ENCODE results near the gene UQCR10.

UQCR10 gene

DNA sequence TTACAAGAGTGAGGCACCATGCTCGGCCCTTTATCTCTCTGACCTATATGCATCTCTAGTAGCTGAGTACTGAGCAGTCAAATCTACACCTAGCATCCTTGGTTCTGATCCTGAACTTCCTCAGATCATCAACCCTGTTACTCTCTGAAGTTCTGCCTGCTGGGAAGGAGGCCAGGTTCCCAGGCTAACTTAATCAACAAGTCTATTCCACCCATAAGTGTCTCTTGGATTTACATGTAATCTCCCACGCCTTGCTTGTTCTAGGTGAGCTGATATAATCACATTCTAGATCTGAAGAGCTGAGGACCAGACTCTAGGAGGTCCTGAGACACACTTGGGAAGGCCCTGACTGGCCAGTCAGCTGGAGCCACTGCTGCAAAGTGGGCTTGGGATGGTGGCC, 25.2 kb upstream of the UQCR10 start:
- DNase-seq: no peak
- no peak overlapping the region for H2AK5ac ChIP-seq (ENCODE audit: low read length, severe bottlenecking)
- 92% methylated on average over 2 of the region's 2 CpGs for WGBS

DNA sequence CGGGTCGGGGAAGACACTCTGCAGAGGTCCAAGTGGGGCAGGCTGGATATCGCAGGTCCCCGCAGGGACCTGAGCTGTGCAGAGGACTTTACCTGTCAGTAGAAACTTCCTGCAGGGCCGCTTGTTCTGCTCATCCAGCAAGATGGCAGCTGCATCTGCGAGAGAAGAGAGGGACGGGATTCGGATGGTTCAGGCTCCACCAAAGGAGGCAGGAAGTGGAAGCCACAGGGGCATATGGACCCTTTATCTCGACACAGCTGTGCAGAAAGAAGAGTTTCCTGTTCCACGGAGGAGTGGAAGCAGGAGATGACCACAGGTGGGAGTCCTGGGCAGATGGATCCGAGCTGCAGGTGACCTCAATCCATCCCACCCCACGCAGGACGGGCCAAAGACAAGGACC, 24.8 kb upstream of the UQCR10 start:
- Histone ChIP-seq H3K23ac (ENCODE audit: low read length in 2 of 2) (no peak overlapping the region), H4K91ac (ENCODE audit: low read length) (no peak overlapping the region), H2BK15ac (ENCODE audit: low read depth, poor library complexity, severe bottlenecking) (no peak overlapping the region), H3K18ac (ENCODE audit: low read depth in 1 of 2, low read length in 2 of 2) (no peak overlapping the region), H2AK5ac (ENCODE audit: low read length, severe bottlenecking) (no peak overlapping the region), H2AFZ (ENCODE audit: low read depth, low read length) (no peak overlapping the region), H3K4me1 (ENCODE audit: control insufficient read depth, insufficient read depth, low read depth, low read length) (peaks cover 5% of the 10 kb centered on the region), H3K27me3 (ENCODE audit: control insufficient read depth in 1 of 2, insufficient read depth in 1 of 2, low read length in 2 of 2) (no peaks in the 10 kb centered on the region), H3K79me1 (replicated peaks; ENCODE audit: low read length, poor library complexity, severe bottlenecking) (no peaks in the 10 kb centered on the region), H3K14ac (ENCODE audit: low read length in 2 of 2) (no peak overlapping the region), H3K36me3 (ENCODE audit: control insufficient read depth in 1 of 2, insufficient read depth in 2 of 2, low read depth in 1 of 2, low read length in 2 of 2) (peaks cover 46 to 69% of the 10 kb centered on the region in 2 experiments), H3K9me3 (ENCODE audit: control insufficient read depth, low read length) (no peaks in the 10 kb centered on the region), H2BK12ac (ENCODE audit: low read length in 2 of 2) (no peak overlapping the region), H2BK120ac (ENCODE audit: low read depth, low read length) (no peak overlapping the region), H3K4me2 (ENCODE audit: low read length, poor library complexity, severe bottlenecking) (no peak overlapping the region), H3K27ac (ENCODE audit: low read length, poor library complexity, severe bottlenecking) (no peak overlapping the region), H3K4ac (ENCODE audit: low read depth in 1 of 2, low read length in 2 of 2) (no peak overlapping the region), H3K4me3 (ENCODE audit: insufficient read depth in 1 of 2, low read depth in 1 of 2, low read length in 2 of 2) (no peak overlapping the region), H4K8ac (ENCODE audit: low read length) (no peak overlapping the region), H3K9ac (ENCODE audit: low read length) (no peak overlapping the region), H2BK5ac (ENCODE audit: low read depth, low read length, poor library complexity, severe bottlenecking) (no peak overlapping the region)
- no peak for DNase-seq
- 87% methylated on average over 13 of the region's 13 CpGs for WGBS

More for the DNA sequence above, 25.2 kb upstream of the UQCR10 start:
- H4K91ac ChIP-seq (ENCODE audit: low read length): no peak overlapping the region
- no peak overlapping the region for H2BK15ac ChIP-seq (ENCODE audit: low read depth, poor library complexity, severe bottlenecking)
- peaks cover 5% of the 10 kb centered on the region for H3K4me1 ChIP-seq (ENCODE audit: control insufficient read depth, insufficient read depth, low read depth, low read length)
- H3K9ac ChIP-seq (ENCODE audit: low read length): no peak overlapping the region
- no peak overlapping the region for H3K23ac ChIP-seq (ENCODE audit: low read length in 2 of 2)
- no peak overlapping the region for H2BK12ac ChIP-seq (ENCODE audit: low read length in 2 of 2)
- H3K9me3 ChIP-seq (ENCODE audit: control insufficient read depth, low read length): no peaks in the 10 kb centered on the region
- H4K8ac ChIP-seq (ENCODE audit: low read length): no peak overlapping the region
- H3K27ac ChIP-seq (ENCODE audit: low read length, poor library complexity, severe bottlenecking): no peak overlapping the region
- H2BK5ac ChIP-seq (ENCODE audit: low read depth, low read length, poor library complexity, severe bottlenecking): no peak overlapping the region
- no peaks in the 10 kb centered on the region for H3K79me1 ChIP-seq (replicated peaks; ENCODE audit: low read length, poor library complexity, severe bottlenecking)
- no peak overlapping the region for H3K4me2 ChIP-seq (ENCODE audit: low read length, poor library complexity, severe bottlenecking)
- no peak overlapping the region for H2AFZ ChIP-seq (ENCODE audit: low read depth, low read length)
- no peak overlapping the region for H3K18ac ChIP-seq (ENCODE audit: low read depth in 1 of 2, low read length in 2 of 2)
- H3K4ac ChIP-seq (ENCODE audit: low read depth in 1 of 2, low read length in 2 of 2): no peak overlapping the region
- no peak overlapping the region for H3K14ac ChIP-seq (ENCODE audit: low read length in 2 of 2)
- peaks cover 42 to 66% of the 10 kb centered on the region in 2 experiments for H3K36me3 ChIP-seq (ENCODE audit: control insufficient read depth in 1 of 2, insufficient read depth in 2 of 2, low read depth in 1 of 2, low read length in 2 of 2)
- H3K4me3 ChIP-seq (ENCODE audit: insufficient read depth in 1 of 2, low read depth in 1 of 2, low read length in 2 of 2): no peak overlapping the region
- H3K27me3 ChIP-seq (ENCODE audit: control insufficient read depth in 1 of 2, insufficient read depth in 1 of 2, low read length in 2 of 2): no peaks in the 10 kb centered on the region
- H2BK120ac ChIP-seq (ENCODE audit: low read depth, low read length): no peak overlapping the region

DNA sequence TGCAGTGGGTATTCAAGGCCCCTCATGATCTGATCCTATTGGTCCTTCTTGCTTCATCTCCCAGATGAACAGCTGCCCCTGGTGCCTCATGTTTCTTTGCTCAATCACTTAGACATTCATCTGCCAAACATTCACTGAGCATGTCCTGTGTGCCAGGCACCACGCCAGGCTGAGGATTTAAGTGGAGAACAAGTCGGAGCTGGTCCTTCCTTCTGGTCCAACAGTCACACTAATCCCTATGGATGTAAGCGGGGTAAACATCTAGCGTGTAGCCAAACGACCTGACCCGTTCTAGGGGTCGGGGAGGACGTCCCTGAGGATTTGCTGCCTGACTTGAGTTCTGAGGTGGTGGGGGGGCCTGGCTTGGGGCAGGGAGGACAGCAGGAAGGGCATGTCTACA, 22.3 kb upstream of the UQCR10 start:
- no peak overlapping the region for H3K27ac ChIP-seq (ENCODE audit: low read length, poor library complexity, severe bottlenecking)
- H3K18ac ChIP-seq (ENCODE audit: low read depth in 1 of 2, low read length in 2 of 2): no peak overlapping the region
- no peak overlapping the region for H3K4me2 ChIP-seq (ENCODE audit: low read length, poor library complexity, severe bottlenecking)
- H2BK120ac ChIP-seq (ENCODE audit: low read depth, low read length): no peak overlapping the region
- no peak overlapping the region for H2AFZ ChIP-seq (ENCODE audit: low read depth, low read length)
- H3K27me3 ChIP-seq (ENCODE audit: control insufficient read depth in 1 of 2, insufficient read depth in 1 of 2, low read length in 2 of 2): no peaks in the 10 kb centered on the region
- H2BK15ac ChIP-seq (ENCODE audit: low read depth, poor library complexity, severe bottlenecking): no peak overlapping the region
- 88% methylated on average over 8 of the region's 8 CpGs for WGBS
- H2BK12ac ChIP-seq (ENCODE audit: low read length in 2 of 2): no peak overlapping the region
- no peaks in the 10 kb centered on the region for H3K9me3 ChIP-seq (ENCODE audit: control insufficient read depth, low read length)
- no peak overlapping the region for H3K4me3 ChIP-seq (ENCODE audit: insufficient read depth in 1 of 2, low read depth in 1 of 2, low read length in 2 of 2)
- H4K91ac ChIP-seq (ENCODE audit: low read length): no peak overlapping the region
- no peak overlapping the region for H3K23ac ChIP-seq (ENCODE audit: low read length in 2 of 2)
- H3K14ac ChIP-seq (ENCODE audit: low read length in 2 of 2): no peak overlapping the region
- H3K9ac ChIP-seq (ENCODE audit: low read length): no peak overlapping the region
- H2AK5ac ChIP-seq (ENCODE audit: low read length, severe bottlenecking): no peak overlapping the region
- no peak overlapping the region for H2BK5ac ChIP-seq (ENCODE audit: low read depth, low read length, poor library complexity, severe bottlenecking)
- H4K8ac ChIP-seq (ENCODE audit: low read length): no peak overlapping the region
- no peak overlapping the region for H3K4ac ChIP-seq (ENCODE audit: low read depth in 1 of 2, low read length in 2 of 2)
- H3K36me3 ChIP-seq (ENCODE audit: control insufficient read depth in 1 of 2, insufficient read depth in 2 of 2, low read depth in 1 of 2, low read length in 2 of 2): peaks cover 53 to 65% of the 10 kb centered on the region in 2 experiments
- H3K4me1 ChIP-seq (ENCODE audit: control insufficient read depth, insufficient read depth, low read depth, low read length): peaks cover 3% of the 10 kb centered on the region
- H3K79me1 ChIP-seq (replicated peaks; ENCODE audit: low read length, poor library complexity, severe bottlenecking): no peaks in the 10 kb centered on the region
- peak; percentile 7 for DNase-seq

DNA sequence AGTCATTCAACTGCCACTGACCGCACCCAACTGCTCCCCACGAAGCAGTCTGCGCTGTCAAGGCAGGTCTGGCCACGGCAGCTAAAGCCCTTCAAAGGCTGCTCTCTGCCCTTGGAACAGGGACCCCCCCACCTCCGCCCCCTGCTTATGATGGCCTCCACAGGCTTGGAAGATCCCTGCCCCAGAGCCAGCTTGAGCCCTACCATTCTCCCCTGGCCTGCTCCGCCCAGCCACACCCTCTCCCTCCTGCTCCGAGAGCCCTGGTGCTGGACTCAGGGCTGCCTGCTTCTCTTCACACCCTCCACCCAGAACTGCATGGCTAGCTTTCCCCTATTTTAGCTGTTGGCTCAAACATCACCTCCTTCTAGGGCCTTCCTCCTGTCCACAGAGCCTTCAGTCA, 19.3 kb upstream of the UQCR10 start:
- H3K27ac ChIP-seq (ENCODE audit: low read length, poor library complexity, severe bottlenecking): no peak overlapping the region
- H3K4ac ChIP-seq (ENCODE audit: low read depth in 1 of 2, low read length in 2 of 2): no peak overlapping the region
- no peak overlapping the region for H2BK15ac ChIP-seq (ENCODE audit: low read depth, poor library complexity, severe bottlenecking)
- no peak overlapping the region for H3K18ac ChIP-seq (ENCODE audit: low read depth in 1 of 2, low read length in 2 of 2)
- no peak overlapping the region for H3K4me2 ChIP-seq (ENCODE audit: low read length, poor library complexity, severe bottlenecking)
- no peak overlapping the region for H4K91ac ChIP-seq (ENCODE audit: low read length)
- no peak overlapping the region for H3K4me3 ChIP-seq (ENCODE audit: insufficient read depth in 1 of 2, low read depth in 1 of 2, low read length in 2 of 2)
- peaks cover 41 to 54% of the 10 kb centered on the region in 2 experiments for H3K36me3 ChIP-seq (ENCODE audit: control insufficient read depth in 1 of 2, insufficient read depth in 2 of 2, low read depth in 1 of 2, low read length in 2 of 2)
- H3K4me1 ChIP-seq (ENCODE audit: control insufficient read depth, insufficient read depth, low read depth, low read length): peaks cover 3% of the 10 kb centered on the region
- H3K14ac ChIP-seq (ENCODE audit: low read length in 2 of 2): no peak overlapping the region
- no peak for DNase-seq
- no peak overlapping the region for H2BK120ac ChIP-seq (ENCODE audit: low read depth, low read length)
- H2AK5ac ChIP-seq (ENCODE audit: low read length, severe bottlenecking): no peak overlapping the region
- H3K27me3 ChIP-seq (ENCODE audit: control insufficient read depth in 1 of 2, insufficient read depth in 1 of 2, low read length in 2 of 2): no peaks in the 10 kb centered on the region
- H3K9ac ChIP-seq (ENCODE audit: low read length): no peak overlapping the region
- no peaks in the 10 kb centered on the region for H3K9me3 ChIP-seq (ENCODE audit: control insufficient read depth, low read length)
- peak overlapping the region in 1 of 2 experiments; percentile 70 for H3K23ac ChIP-seq (ENCODE audit: low read length in 2 of 2)
- no peak overlapping the region for H2AFZ ChIP-seq (ENCODE audit: low read depth, low read length)
- no peak overlapping the region for H2BK5ac ChIP-seq (ENCODE audit: low read depth, low read length, poor library complexity, severe bottlenecking)
- H2BK12ac ChIP-seq (ENCODE audit: low read length in 2 of 2): no peak overlapping the region
- H4K8ac ChIP-seq (ENCODE audit: low read length): no peak overlapping the region
- 91% methylated on average over 7 of the region's 7 CpGs for WGBS
- H3K79me1 ChIP-seq (replicated peaks; ENCODE audit: low read length, poor library complexity, severe bottlenecking): peaks cover 2% of the 10 kb centered on the region

All from mesenchymal stem cell (in vitro differentiated cells and primary cell).